BLaER1 (cell line): Measurements from ENCODE around the gene EPHB4.

Source experiments
- H3K27ac ChIP-seq: shearing (Covaris generic); formaldehyde crosslinking; 2 replicates; pipeline ENCODE4 v1.8.1; 2022
- H3K27me3 ChIP-seq: shearing (Covaris generic); formaldehyde crosslinking; 2 replicates; pipeline ENCODE4 v1.8.1; 2022
- H3K36me3 ChIP-seq: shearing (Covaris generic); formaldehyde crosslinking; 2 replicates; pipeline ENCODE4 v1.8.1; 2022
- H3K4me1 ChIP-seq: shearing (Covaris generic); formaldehyde crosslinking; 2 replicates; pipeline ENCODE4 v1.8.1; 2022
- H3K4me2 ChIP-seq: shearing (Covaris generic); formaldehyde crosslinking; 2 replicates; pipeline ENCODE4 v1.8.1; 2022
- H3K4me3 ChIP-seq: shearing (Covaris generic); formaldehyde crosslinking; 2 replicates; pipeline ENCODE4 v1.8.1; 2022
- H3K9ac ChIP-seq: shearing (Covaris generic); formaldehyde crosslinking; 2 replicates; pipeline ENCODE4 v1.8.1; 2022
- H3K9me3 ChIP-seq: shearing (Covaris generic); formaldehyde crosslinking; 2 replicates; pipeline ENCODE4 v1.8.1; 2022
- H4K20me1 ChIP-seq: shearing (Covaris generic); formaldehyde crosslinking; 2 replicates; pipeline ENCODE4 v1.8.1; 2022
- Cebpa-rat ChIP-seq: shearing (Covaris generic); IDR thresholded peaks from 2 replicates; pipeline ENCODE4 v1.8.1; 2022

Gene EPHB4

DNA sequence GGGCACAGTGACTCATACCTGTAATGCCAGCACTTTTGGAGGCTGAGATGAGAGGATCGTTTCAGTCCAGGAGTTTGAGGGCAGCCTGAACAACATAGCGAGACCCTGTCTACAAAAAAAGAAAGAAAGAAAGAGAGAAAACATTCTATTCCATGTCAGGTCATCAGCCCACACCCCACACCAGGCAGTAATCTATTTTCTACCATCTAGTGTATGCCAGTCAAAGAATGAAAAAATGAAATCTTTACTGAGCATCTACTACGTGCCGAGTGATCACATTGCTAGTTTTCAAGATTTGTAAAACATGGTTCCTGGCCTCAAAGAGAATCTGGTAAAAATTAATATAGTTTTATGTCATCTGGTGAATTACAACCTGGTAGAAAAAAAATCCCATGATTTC is 3.1 kb upstream of the EPHB4 start:
- peaks cover 12% of the 10 kb centered on the region for H4K20me1 ChIP-seq
- no peak overlapping the region for H3K9ac ChIP-seq
- H3K27me3 ChIP-seq: no peaks in the 10 kb centered on the region
- H3K4me1 ChIP-seq: peaks cover 33% of the 10 kb centered on the region
- H3K27ac ChIP-seq: no peak overlapping the region
- TF ChIP-seq Cebpa-rat: no peak
- no peak overlapping the region for H3K4me2 ChIP-seq
- H3K9me3 ChIP-seq: no peaks in the 10 kb centered on the region
- H3K4me3 ChIP-seq: no peak overlapping the region
- no peaks in the 10 kb centered on the region for H3K36me3 ChIP-seq

GRCh38 chr7:100829150-100829716 is 1.9 kb upstream of the EPHB4 start:
- Histone ChIP-seq H3K27ac (peak overlapping the region; percentile 41; the same call in 1 of the 2 replicates), H3K27me3 (no peaks in the 10 kb centered on the region), H3K4me2 (peak overlapping the region; percentile 95), H3K9ac (peak overlapping the region; percentile 95; the same call in 1 of the 2 replicates), H4K20me1 (peaks cover 23% of the 10 kb centered on the region), H3K9me3 (no peaks in the 10 kb centered on the region), H3K4me1 (peaks cover 45% of the 10 kb centered on the region), H3K36me3 (peaks cover 5% of the 10 kb centered on the region), H3K4me3 (peak overlapping the region; percentile 94; the same call in 1 of the 2 replicates)
- no peak for TF ChIP-seq Cebpa-rat

DNA sequence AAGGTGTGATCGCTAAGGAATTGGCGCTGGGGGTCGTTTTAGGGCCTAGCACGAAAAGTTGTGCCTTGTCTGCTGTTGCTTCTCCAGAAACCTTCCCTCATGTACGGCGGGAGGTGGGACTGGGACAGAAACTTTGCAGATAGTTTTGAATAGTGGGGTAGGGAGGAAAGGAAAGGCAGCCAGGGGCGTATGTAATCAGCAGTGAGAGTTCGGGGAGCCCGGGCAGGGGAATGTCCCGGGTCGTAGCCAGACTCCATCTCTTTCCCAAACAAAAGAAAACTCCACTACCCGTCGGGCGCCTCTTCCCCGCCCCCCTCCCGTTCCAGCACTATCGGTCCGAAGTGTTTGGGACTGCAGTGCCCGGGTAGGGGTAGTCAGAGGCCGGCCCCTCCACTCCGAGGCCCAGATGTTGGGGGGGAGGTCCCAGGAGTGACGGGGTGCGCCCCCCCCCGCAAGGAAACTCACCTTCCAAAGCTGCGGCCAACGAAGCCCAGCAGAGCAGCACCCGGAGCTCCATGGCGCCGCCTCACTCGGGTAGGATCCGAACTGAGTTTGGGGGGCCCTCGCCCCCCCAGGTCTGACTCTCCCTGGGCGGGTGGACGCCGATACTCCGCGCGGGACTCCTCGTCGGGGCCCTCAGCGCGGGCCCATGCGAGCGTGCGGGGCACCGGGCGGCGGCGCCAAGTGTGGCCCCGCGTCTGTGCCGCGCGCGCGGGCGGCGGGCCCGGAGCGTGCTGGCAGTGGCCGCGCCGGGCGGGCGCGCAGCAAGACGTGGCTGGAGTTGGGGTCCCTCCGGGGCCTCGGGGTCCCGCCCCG is 601 bp downstream of the EPHB4 start:
- no peaks in the 10 kb centered on the region for H3K27me3 ChIP-seq
- H3K9ac ChIP-seq: peak overlapping the region; percentile 95
- H3K4me2 ChIP-seq: peak overlapping the region; percentile 88
- peak overlapping the region; percentile 94 for H3K4me3 ChIP-seq
- H3K4me1 ChIP-seq: peaks cover 49% of the 10 kb centered on the region
- H4K20me1 ChIP-seq: peaks cover 38% of the 10 kb centered on the region
- peak overlapping the region; percentile 92 for H3K27ac ChIP-seq
- peaks cover 30% of the 10 kb centered on the region for H3K36me3 ChIP-seq
- no peak for TF ChIP-seq Cebpa-rat
- H3K9me3 ChIP-seq: no peaks in the 10 kb centered on the region

GRCh38 chr7:100825751-100826513 is 1.4 kb downstream of the EPHB4 start:
- no peak for TF ChIP-seq Cebpa-rat
- Histone ChIP-seq H3K4me1 (peaks cover 49% of the 10 kb centered on the region), H3K9me3 (no peaks in the 10 kb centered on the region), H3K9ac (peak overlapping the region; percentile 95), H4K20me1 (peaks cover 38% of the 10 kb centered on the region), H3K36me3 (peaks cover 38% of the 10 kb centered on the region), H3K4me2 (peak overlapping the region; percentile 88), H3K27me3 (no peaks in the 10 kb centered on the region), H3K27ac (peak overlapping the region; percentile 92), H3K4me3 (peak overlapping the region; percentile 94)

- Histone ChIP-seq H4K20me1 (peaks cover 38% of the 10 kb centered on the region), H3K4me2 (peak overlapping the region; percentile 88)
Observed at GRCh38 chr7:100825215-100825671, 2.1 kb downstream of the EPHB4 start.

DNA sequence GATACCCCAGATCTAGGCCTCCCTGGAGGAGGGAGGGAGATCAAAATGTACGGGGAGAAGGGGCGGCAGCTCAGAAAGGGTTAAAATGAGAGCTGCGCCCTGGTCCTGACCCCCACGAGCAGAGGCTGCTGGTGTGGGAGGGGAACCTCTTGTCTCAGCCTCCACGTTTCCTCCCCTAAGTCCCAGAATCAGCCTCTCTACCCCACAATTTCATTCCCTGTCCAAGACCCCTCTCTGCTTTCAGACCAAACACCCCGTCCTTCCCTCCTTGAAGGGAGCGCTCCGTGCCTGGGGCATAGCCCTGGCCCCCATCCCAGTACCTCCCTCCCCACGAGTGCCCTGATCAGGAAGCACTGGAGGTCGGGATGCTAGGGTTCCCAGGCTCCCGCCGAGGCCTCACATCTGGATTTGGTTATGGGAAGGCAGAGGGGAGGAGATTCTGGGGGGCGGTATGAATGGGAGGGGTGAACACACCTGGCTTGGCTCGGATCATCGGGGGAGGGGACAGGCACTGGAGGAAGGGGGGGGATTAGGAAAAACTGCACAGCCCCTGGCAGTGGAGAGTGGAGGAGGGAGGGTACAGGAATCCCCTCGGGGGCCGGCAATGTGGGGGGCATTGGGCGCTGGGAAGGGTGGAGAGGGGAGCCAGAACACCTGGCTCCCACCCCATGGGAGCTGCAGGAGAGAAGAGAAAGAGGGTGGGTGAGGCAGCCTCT is 2.7 kb downstream of the EPHB4 start:
- Histone ChIP-seq H3K27me3 (no peaks in the 10 kb centered on the region), H3K4me1 (peaks cover 43% of the 10 kb centered on the region), H3K9ac (peak overlapping the region; percentile 95), H3K27ac (0 out of 2 replicates have a peak overlapping the region, but pooled peaks have one; percentile 14), H4K20me1 (peaks cover 38% of the 10 kb centered on the region), H3K9me3 (no peaks in the 10 kb centered on the region), H3K4me2 (peak overlapping the region; percentile 88), H3K36me3 (peaks cover 50% of the 10 kb centered on the region), H3K4me3 (peak overlapping the region; percentile 94)
- no peak for TF ChIP-seq Cebpa-rat

More at GRCh38 chr7:100825215-100825671, 2.1 kb downstream of the EPHB4 start:
- H3K4me1 ChIP-seq: peaks cover 49% of the 10 kb centered on the region
- peaks cover 45% of the 10 kb centered on the region for H3K36me3 ChIP-seq
- no peaks in the 10 kb centered on the region for H3K9me3 ChIP-seq
- no peaks in the 10 kb centered on the region for H3K27me3 ChIP-seq
- no peak for TF ChIP-seq Cebpa-rat
- H3K9ac ChIP-seq: peak overlapping the region; percentile 95
- H3K27ac ChIP-seq: no peak overlapping the region
- peak overlapping the region; percentile 94 for H3K4me3 ChIP-seq

- no peak overlapping the region for H3K4me3 ChIP-seq
- H3K27me3 ChIP-seq: no peaks in the 10 kb centered on the region
- no peak overlapping the region for H3K9ac ChIP-seq
- H3K36me3 ChIP-seq: peaks cover 62% of the 10 kb centered on the region
- TF ChIP-seq Cebpa-rat: no peak
- no peak overlapping the region for H3K27ac ChIP-seq
- peaks cover 38% of the 10 kb centered on the region for H4K20me1 ChIP-seq
- peaks cover 32% of the 10 kb centered on the region for H3K4me1 ChIP-seq
- no peak overlapping the region for H3K4me2 ChIP-seq
- no peaks in the 10 kb centered on the region for H3K9me3 ChIP-seq
Observed at GRCh38 chr7:100823534-100823933, 3.8 kb downstream of the EPHB4 start.

GRCh38 chr7:100823140-100823525 is 4.2 kb downstream of the EPHB4 start:
- peaks cover 38% of the 10 kb centered on the region for H4K20me1 ChIP-seq
- H3K4me2 ChIP-seq: no peak overlapping the region
- no peak overlapping the region for H3K27ac ChIP-seq
- H3K36me3 ChIP-seq: peaks cover 66% of the 10 kb centered on the region
- no peaks in the 10 kb centered on the region for H3K9me3 ChIP-seq
- no peak for TF ChIP-seq Cebpa-rat
- H3K27me3 ChIP-seq: no peaks in the 10 kb centered on the region
- no peak overlapping the region for H3K9ac ChIP-seq
- no peak overlapping the region for H3K4me3 ChIP-seq
- H3K4me1 ChIP-seq: peaks cover 28% of the 10 kb centered on the region
